K562 (cell line): ENCODE data around the gene TOMM22. TPM values are rescaled to one million over a fixed set of nuclear protein-coding genes. Genes with fewer than 3 reads are reported as not detected.
A peak's percentile ranks its signal among the peaks of the same experiment; 100 is the strongest.

ENCODE experiments used
- ATF7 ChIP-seq: fragments of 450-650 bp; IDR thresholded peaks from 2 replicates; pipeline ENCODE4 v1.7.1; 2014; ENCODE audit warnings: mild to moderate bottlenecking, moderate library complexity
- BACH1 ChIP-seq: fragments of 200-800 bp; sonication (Bioruptor generic); IDR thresholded peaks from 2 replicates; pipeline ENCODE4 v1.6.1; 2016; ENCODE audit warnings: missing genetic modification characterization, missing compliant biosample characterization
- BCOR ChIP-seq: fragments of 450-650 bp; IDR thresholded peaks from 2 replicates; pipeline ENCODE4 v1.6.1; 2016
- BMI1 ChIP-seq: fragments of 150-350 bp; IDR thresholded peaks from 2 replicates; pipeline ENCODE4 v1.6.1; 2014; ENCODE audit warnings: low read length
- CBFB ChIP-seq: sonication (generic); formaldehyde crosslinking; IDR thresholded peaks from 2 replicates; pipeline ENCODE4 v1.4.0; 2020; ENCODE audit warnings: mild to moderate bottlenecking, missing genetic modification reagents
- CREB3 ChIP-seq: fragments of 450-650 bp; conservative IDR thresholded peaks from 2 replicates; pipeline ENCODE4 v1.6.1; 2016; ENCODE audit warnings: missing genetic modification characterization, low read depth, mild to moderate bottlenecking, missing compliant biosample characterization, moderate library complexity
- CTBP1 ChIP-seq: fragments of 450-650 bp; IDR thresholded peaks from 2 replicates; pipeline ENCODE4 v1.6.1; 2016; ENCODE audit warnings: borderline replicate concordance
- DEAF1 ChIP-seq: fragments of 450-650 bp; formaldehyde crosslinking; IDR thresholded peaks from 2 replicates; pipeline ENCODE4 v1.4.0; 2020; ENCODE audit warnings: mild to moderate bottlenecking, moderate library complexity
- NR2F6 ChIP-seq: fragments of 450-650 bp; formaldehyde crosslinking; IDR thresholded peaks from 2 replicates; pipeline ENCODE4 v1.4.0; 2020; ENCODE audit warnings: mild to moderate bottlenecking
- NR3C1 ChIP-seq: sonication (generic); formaldehyde crosslinking; IDR thresholded peaks from 2 replicates; pipeline ENCODE4 v1.8.1; 2022; ENCODE audit warnings: missing genetic modification reagents
- RCOR1 ChIP-seq, 2 experiments: IDR thresholded peaks; 2 replicates each; pipeline ENCODE4 v1.6.1; 2012; ENCODE audit warnings: low read depth in 2 of 2, low read length in 2 of 2, borderline replicate concordance in 1 of 2, improper control_type of control experiment in 1 of 2
- SIRT6 ChIP-seq: IDR thresholded peaks from one replicate; pipeline ENCODE4 v1.6.1; 2012; ENCODE audit warnings: low read depth, mild to moderate bottlenecking, control low read depth, inconsistent platforms, low read length, moderate library complexity
- TAL1 ChIP-seq: fragments of 450-650 bp; IDR thresholded peaks from 2 replicates; pipeline ENCODE4 v1.6.1; 2016; ENCODE audit warnings: mild to moderate bottlenecking
- TEAD2 ChIP-seq: fragments of 450-650 bp; IDR thresholded peaks from 2 replicates; pipeline ENCODE4 v1.6.1; 2016; ENCODE audit warnings: missing genetic modification characterization, control low read depth, missing compliant biosample characterization
- TRIM28 ChIP-seq: fragments of 450-650 bp; IDR thresholded peaks from 2 replicates; pipeline ENCODE4 v1.6.1; 2017
- ZBTB17 ChIP-seq: fragments of 450-650 bp; formaldehyde crosslinking; IDR thresholded peaks from 2 replicates; pipeline ENCODE4 v1.4.0; 2020; ENCODE audit warnings: mild to moderate bottlenecking
- ZNF507 ChIP-seq: conservative IDR thresholded peaks from 2 replicates; pipeline ENCODE4 v1.6.1; 2017; ENCODE audit warnings: missing genetic modification characterization, missing compliant biosample characterization
- ZNF766 ChIP-seq: fragments of 200-800 bp; sonication (Bioruptor generic); conservative IDR thresholded peaks from 2 replicates; pipeline ENCODE4 v1.6.1; 2016; ENCODE audit warnings: missing genetic modification characterization, missing compliant biosample characterization
- polyA plus RNA-seq, 8 experiments: library from polyadenylated mRNA; depleted of rRNA in 4 of 8; stranded (reverse) in 5 of 8; unstranded in 3 of 8; fragments of >200 nt; fragmentation: Nextera tagmentation in 2 of 8; fragmentation: Illumina TruSeq in 1 of 8; extraction: Ambion mirVana in 2 of 8; extraction: Trizol in 1 of 8; gene quantifications; 2 replicates each; pipeline versions ENCODE4 v1.2.1 to v1.2.3, GENCODE V29; 2011 to 2014; ENCODE audit warnings: inconsistent platforms in 1 of 8, missing spikeins in 1 of 8
- total RNA-seq, 7 experiments: library from RNA; depleted of rRNA in 6 of 7; stranded (reverse); fragments of >200 nt in 6 of 7; fragmentation: Illumina TruSeq in 2 of 7; extraction: Trizol in 2 of 7; gene quantifications; 2 replicates each; pipeline versions ENCODE4 v1.2.1 to v1.2.3, GENCODE V29; 2011 to 2021; ENCODE audit warnings: low replicate concordance in 1 of 7
- TF ChIP-seq, protein P1 (sequence below): sonication (generic); formaldehyde crosslinking; IDR thresholded peaks from 2 replicates; pipeline ENCODE4 v1.8.0; 2022; ENCODE audit warnings: mild to moderate bottlenecking, missing genetic modification reagents
- TF ChIP-seq, protein P2 (sequence below): fragments of 250-450 bp; sonication (Bioruptor Pico); IDR thresholded peaks from 2 replicates; pipeline ENCODE4 v1.4.0; 2020; ENCODE audit warnings: mild to moderate bottlenecking, moderate library complexity

Gene TOMM22
- total and polyA plus RNA-seq, 9 of the 15 experiments (the other 6 are each of a cell fraction or from before 2014, with no cell fraction given), result 25.8 to 108 (median 73.8) TPM

GRCh38 chr22:38697425-38698089 is 15.8 kb downstream of the TOMM22 start (continued):
- TF ChIP-seq BCOR, result no peak
- TF ChIP-seq ZNF766 (CRISPR knock-in tag), result no peak
- no peak for TF ChIP-seq TRIM28
- no peak for TF ChIP-seq NR3C1 (CRISPR knock-in tag)
- peak; percentile 35; the same call in 1 of the 2 replicates for TF ChIP-seq TAL1
- TF ChIP-seq, protein P1, sequence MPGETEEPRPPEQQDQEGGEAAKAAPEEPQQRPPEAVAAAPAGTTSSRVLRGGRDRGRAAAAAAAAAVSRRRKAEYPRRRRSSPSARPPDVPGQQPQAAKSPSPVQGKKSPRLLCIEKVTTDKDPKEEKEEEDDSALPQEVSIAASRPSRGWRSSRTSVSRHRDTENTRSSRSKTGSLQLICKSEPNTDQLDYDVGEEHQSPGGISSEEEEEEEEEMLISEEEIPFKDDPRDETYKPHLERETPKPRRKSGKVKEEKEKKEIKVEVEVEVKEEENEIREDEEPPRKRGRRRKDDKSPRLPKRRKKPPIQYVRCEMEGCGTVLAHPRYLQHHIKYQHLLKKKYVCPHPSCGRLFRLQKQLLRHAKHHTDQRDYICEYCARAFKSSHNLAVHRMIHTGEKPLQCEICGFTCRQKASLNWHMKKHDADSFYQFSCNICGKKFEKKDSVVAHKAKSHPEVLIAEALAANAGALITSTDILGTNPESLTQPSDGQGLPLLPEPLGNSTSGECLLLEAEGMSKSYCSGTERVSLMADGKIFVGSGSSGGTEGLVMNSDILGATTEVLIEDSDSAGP (CRISPR knock-in tag), result no peak
- TF ChIP-seq BMI1, result no peak
- TF ChIP-seq NR2F6, result no peak
- TF ChIP-seq RCOR1 (IDR thresholded peaks at IDR 0.05; ENCODE audit: borderline replicate concordance in 1 of 2, low read depth in 2 of 2, low read length in 2 of 2), result no peak; a peak in 1 of 4 replicates
- no peak for TF ChIP-seq DEAF1 (CRISPR knock-in tag)
- no peak for TF ChIP-seq CTBP1
- TF ChIP-seq ZNF507 (tag), result no peak
- TF ChIP-seq SIRT6, result no peak
- no peak for TF ChIP-seq CBFB (CRISPR knock-in tag)
- TF ChIP-seq ATF7, result no peak
- TF ChIP-seq, protein P2, sequence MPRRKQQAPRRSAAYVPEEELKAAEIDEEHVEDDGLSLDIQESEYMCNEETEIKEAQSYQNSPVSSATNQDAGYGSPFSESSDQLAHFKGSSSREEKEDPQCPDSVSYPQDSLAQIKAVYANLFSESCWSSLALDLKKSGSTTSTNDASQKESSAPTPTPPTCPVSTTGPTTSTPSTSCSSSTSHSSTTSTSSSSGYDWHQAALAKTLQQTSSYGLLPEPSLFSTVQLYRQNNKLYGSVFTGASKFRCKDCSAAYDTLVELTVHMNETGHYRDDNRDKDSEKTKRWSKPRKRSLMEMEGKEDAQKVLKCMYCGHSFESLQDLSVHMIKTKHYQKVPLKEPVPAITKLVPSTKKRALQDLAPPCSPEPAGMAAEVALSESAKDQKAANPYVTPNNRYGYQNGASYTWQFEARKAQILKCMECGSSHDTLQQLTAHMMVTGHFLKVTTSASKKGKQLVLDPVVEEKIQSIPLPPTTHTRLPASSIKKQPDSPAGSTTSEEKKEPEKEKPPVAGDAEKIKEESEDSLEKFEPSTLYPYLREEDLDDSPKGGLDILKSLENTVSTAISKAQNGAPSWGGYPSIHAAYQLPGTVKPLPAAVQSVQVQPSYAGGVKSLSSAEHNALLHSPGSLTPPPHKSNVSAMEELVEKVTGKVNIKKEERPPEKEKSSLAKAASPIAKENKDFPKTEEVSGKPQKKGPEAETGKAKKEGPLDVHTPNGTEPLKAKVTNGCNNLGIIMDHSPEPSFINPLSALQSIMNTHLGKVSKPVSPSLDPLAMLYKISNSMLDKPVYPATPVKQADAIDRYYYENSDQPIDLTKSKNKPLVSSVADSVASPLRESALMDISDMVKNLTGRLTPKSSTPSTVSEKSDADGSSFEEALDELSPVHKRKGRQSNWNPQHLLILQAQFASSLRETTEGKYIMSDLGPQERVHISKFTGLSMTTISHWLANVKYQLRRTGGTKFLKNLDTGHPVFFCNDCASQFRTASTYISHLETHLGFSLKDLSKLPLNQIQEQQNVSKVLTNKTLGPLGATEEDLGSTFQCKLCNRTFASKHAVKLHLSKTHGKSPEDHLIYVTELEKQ (CRISPR knock-in tag), result no peak
- TF ChIP-seq ZBTB17 (CRISPR knock-in tag), result no peak
- no peak for TF ChIP-seq TEAD2 (tag)
- no peak for TF ChIP-seq BACH1
- no peak for TF ChIP-seq CREB3 (tag)
